Calu3 (cell line): ENCODE data around the gene OVCA2. TPM values are rescaled to one million over a fixed set of nuclear protein-coding genes. Genes with fewer than 3 reads are reported as not detected.

Experiments
- BruUV-seq: library from RNA; stranded (reverse); fragments of 400-500 nt; replicated peaks from 2 replicates; lab custom pipeline; 2021; lab: Mats Ljungman, UMichigan
- CTCF ChIA-PET: fragments of 300-600 bp; sonication (Branson Sonifier 250); formaldehyde crosslinking; loops from one replicate; lab custom pipeline; 2022; ENCODE audit warnings: antibody characterized with exemption; lab: Charles Lee
- DNase-seq: peaks from one replicate; pipeline ENCODE4 v3.0.0; 2022
- H3K27ac Mint-ChIP-seq: one replicate; pipeline ENCODE4 v1.8.0; 2022; ENCODE audit warnings: mixed read lengths; ENCODE audit not compliant: unreplicated experiment
- H3K27me3 Mint-ChIP-seq: one replicate; pipeline ENCODE4 v1.8.0; 2022; ENCODE audit warnings: mixed read lengths; ENCODE audit not compliant: unreplicated experiment
- H3K36me3 Mint-ChIP-seq: one replicate; pipeline ENCODE4 v1.8.0; 2022; ENCODE audit warnings: mild to moderate bottlenecking, moderate library complexity, mixed read lengths; ENCODE audit not compliant: insufficient read depth, unreplicated experiment
- H3K4me1 Mint-ChIP-seq: one replicate; pipeline ENCODE4 v1.8.0; 2022; ENCODE audit warnings: mild to moderate bottlenecking, low read depth, mixed read lengths; ENCODE audit not compliant: unreplicated experiment
- H3K4me3 Mint-ChIP-seq: one replicate; pipeline ENCODE4 v1.8.0; 2022; ENCODE audit warnings: mild to moderate bottlenecking, low read depth, moderate library complexity, mixed read lengths; ENCODE audit not compliant: unreplicated experiment
- H3K9me3 Mint-ChIP-seq: one replicate; pipeline ENCODE4 v1.8.0; 2022; ENCODE audit warnings: low read depth, mixed read lengths; ENCODE audit not compliant: unreplicated experiment
- intact Hi-C: fragments of 100-400 bp; cut with micrococcal nuclease; formaldehyde crosslinking; loops from one replicate; pipeline ENCODE4 v1.10.0; 2022; ENCODE audit not compliant: unreplicated experiment
- total RNA-seq: library from RNA; stranded (reverse); gene quantifications from 2 replicates; pipeline ENCODE4 v1.2.3, GENCODE V29; 2022
- TF ChIP-seq, protein P1 (sequence below): fragments of 200-600 bp; IDR thresholded peaks from one replicate; pipeline ENCODE4 v1.8.0; 2022; ENCODE audit warnings: antibody characterized with exemption; ENCODE audit not compliant: unreplicated experiment

OVCA2 gene
- total RNA-seq, 1 experiment from 2014 or later = 22.1 TPM

DNA sequence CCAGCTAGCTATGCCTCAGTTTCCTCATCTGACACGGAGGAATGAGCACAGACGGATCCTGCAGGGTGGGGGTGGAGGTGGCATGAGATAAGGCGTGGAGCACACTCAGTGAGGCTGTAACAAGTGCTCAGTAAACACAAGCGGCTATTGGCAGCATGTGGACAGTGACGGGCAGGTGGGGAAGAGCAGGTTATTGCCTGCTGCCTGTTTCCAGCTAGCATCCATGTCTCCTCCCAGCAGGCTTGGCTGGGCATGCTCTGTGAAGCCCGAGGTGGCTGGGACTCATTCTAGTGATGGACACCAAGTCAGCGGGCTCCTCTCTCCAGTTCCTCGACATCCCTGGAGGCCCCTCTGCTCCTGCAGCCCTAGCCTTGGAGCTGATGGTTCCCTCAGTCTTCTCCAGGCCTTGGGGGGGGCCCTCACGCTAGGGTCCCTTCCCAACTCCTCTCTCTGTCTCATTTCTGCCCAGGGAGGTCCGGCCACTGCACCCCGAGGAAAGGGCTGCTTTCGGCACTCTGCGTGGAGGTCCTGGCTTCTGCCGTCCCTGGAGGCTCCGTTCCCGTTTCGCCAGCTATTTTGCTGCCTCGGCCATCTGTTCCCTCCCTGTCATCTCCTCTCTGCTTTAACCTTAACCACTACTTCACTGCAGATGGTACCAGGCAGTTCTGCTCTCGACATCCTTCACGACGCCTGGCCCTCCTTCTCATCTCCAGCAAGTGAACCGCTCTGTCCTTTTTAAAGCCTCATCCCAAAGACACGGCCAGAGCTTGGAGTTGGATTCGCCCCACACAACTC lies 22.9 kb upstream of the OVCA2 start:
- Mint-ChIP-seq H3K27ac (no peak overlapping the region), H3K9me3 (no peaks in the 10 kb centered on the region), H3K4me1 (no peaks in the 10 kb centered on the region), H3K36me3 (peaks cover 5% of the 10 kb centered on the region), H3K4me3 (no peak overlapping the region), H3K27me3 (peaks cover 76% of the 10 kb centered on the region)
- CTCF ChIA-PET = no interaction called here
- no peak for DNase-seq
- TF ChIP-seq, protein P1, sequence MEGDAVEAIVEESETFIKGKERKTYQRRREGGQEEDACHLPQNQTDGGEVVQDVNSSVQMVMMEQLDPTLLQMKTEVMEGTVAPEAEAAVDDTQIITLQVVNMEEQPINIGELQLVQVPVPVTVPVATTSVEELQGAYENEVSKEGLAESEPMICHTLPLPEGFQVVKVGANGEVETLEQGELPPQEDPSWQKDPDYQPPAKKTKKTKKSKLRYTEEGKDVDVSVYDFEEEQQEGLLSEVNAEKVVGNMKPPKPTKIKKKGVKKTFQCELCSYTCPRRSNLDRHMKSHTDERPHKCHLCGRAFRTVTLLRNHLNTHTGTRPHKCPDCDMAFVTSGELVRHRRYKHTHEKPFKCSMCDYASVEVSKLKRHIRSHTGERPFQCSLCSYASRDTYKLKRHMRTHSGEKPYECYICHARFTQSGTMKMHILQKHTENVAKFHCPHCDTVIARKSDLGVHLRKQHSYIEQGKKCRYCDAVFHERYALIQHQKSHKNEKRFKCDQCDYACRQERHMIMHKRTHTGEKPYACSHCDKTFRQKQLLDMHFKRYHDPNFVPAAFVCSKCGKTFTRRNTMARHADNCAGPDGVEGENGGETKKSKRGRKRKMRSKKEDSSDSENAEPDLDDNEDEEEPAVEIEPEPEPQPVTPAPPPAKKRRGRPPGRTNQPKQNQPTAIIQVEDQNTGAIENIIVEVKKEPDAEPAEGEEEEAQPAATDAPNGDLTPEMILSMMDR = no peak
- intact Hi-C loops = no loop called here
- BruUV-seq = no TSS peak

DNA sequence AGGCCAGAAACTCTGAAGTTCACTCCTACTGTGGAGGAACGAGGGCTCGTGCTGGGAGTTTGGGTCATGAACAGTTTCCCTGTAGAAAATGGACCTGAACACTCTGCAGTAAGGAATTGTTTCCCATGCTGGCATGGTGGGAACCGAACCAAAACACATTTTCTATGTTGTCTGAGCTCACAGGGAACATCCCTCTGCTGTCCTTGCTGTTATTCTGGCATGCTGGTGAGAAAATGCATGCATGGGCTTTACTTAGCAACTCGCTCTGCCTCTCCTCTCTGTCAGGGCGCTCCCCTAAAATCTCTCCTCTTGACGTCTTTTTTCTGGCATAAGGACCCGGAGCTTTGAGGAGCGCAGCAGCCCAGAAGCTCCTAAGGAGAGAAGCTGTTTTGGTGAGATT lies 22.1 kb upstream of the OVCA2 start:
- no TSS peak for BruUV-seq
- CTCF ChIA-PET = interaction anchor here (0.8 kb wide), 1 partner anchor 111 kb away, joined by 3 read pairs; no protein-coding TSS in a partner anchor
- H3K4me3 Mint-ChIP-seq = no peak overlapping the region
- intact Hi-C loops = no loop called here
- peaks cover 5% of the 10 kb centered on the region for H3K36me3 Mint-ChIP-seq
- no peaks in the 10 kb centered on the region for H3K9me3 Mint-ChIP-seq
- H3K27me3 Mint-ChIP-seq = peaks cover 68% of the 10 kb centered on the region
- DNase-seq = no peak
- TF ChIP-seq, protein P1 = no peak
- H3K4me1 Mint-ChIP-seq = no peaks in the 10 kb centered on the region
- no peak overlapping the region for H3K27ac Mint-ChIP-seq

DNA sequence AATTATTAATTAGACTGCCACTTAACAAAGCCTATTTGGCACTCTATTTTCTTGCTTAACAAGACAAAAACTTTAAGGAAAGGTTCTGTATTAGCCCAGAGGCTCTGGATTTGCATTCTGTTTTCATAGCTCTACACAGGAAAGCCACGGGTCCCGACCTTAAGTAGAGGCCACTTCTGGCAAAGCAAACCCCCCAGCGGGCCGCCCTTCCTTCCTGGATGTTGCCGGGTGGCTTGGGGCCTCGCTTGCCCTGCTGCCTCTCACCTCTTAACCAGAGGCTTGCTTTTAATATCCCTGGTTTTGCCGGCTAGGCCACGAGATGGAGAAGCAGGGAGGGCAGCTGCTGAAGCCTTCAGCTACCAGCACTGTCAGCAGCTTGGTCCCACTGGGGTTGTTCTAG lies 21.1 kb upstream of the OVCA2 start:
- Mint-ChIP-seq H3K4me1 (no peaks in the 10 kb centered on the region), H3K36me3 (peaks cover 3% of the 10 kb centered on the region), H3K27me3 (peaks cover 63% of the 10 kb centered on the region), H3K4me3 (no peak overlapping the region), H3K9me3 (no peaks in the 10 kb centered on the region), H3K27ac (no peak overlapping the region)
- TF ChIP-seq, protein P1 = no peak
- no peak for DNase-seq
- BruUV-seq = no TSS peak
- CTCF ChIA-PET = interaction anchor here (0.8 kb wide), 1 partner anchor 112 kb away, joined by 3 read pairs; no protein-coding TSS in a partner anchor
- intact Hi-C loops = no loop called here

DNA sequence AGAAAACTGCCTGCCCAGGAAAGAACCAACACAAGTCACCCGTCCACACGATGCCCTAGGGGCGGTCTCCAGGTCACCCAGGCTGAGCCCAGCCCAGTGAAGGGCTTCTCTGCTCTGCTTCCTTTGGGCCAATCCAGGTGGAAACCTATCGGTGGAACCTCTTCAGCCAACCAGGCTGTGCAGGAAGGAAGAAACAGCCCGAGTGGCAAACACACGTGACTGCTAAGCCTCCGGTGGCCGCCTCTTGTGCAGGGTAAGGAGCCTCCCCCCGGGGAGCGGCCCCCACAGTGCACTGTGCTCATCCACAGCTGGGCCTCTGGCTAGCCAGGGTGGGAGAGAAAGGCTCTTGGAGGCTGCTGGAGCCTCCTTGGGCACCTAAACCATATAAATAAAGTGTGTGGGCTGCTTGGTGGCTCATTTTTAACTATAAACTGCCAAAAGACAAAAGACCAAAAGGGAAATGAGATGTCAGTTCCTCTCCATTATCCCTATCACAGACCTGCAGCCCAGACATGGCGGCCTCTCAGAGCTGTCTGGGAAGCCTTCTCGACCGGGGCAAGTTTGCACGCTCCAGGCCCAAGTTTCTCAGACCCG lies 19.1 kb upstream of the OVCA2 start:
- CTCF ChIA-PET = interaction anchor here (0.7 kb wide), 1 partner anchor 26 kb away, joined by 3 read pairs; no protein-coding TSS in a partner anchor
- DNase-seq = no peak
- Mint-ChIP-seq H3K9me3 (no peaks in the 10 kb centered on the region), H3K27me3 (peaks cover 63% of the 10 kb centered on the region), H3K4me3 (no peak overlapping the region), H3K4me1 (no peaks in the 10 kb centered on the region), H3K27ac (no peak overlapping the region), H3K36me3 (peaks cover 5% of the 10 kb centered on the region)
- intact Hi-C loops = no loop called here
- BruUV-seq = no TSS peak
- TF ChIP-seq, protein P1 = no peak
